Measurements from ENCODE around the gene RERE.

RERE gene

GRCh38 chr1:8313231-8313630 lies 504.2 kb downstream of the RERE start:
- no peak overlapping the region for H3K4me3 ChIP-seq (ENCODE audit: low read depth in 1 of 2, low read length in 1 of 2)
- TF ChIP-seq CTCF (IDR thresholded peaks at IDR 0.05): no peak
- peaks cover 61% of the 10 kb centered on the region for H3K27me3 ChIP-seq
- H3K4me1 ChIP-seq (ENCODE audit: control insufficient read depth in 1 of 2, insufficient read depth in 1 of 2, low read depth in 1 of 2, low read length in 1 of 2): peaks cover 12 to 14% of the 10 kb centered on the region in 2 experiments
- no peaks in the 10 kb centered on the region for H3K9me3 ChIP-seq
- H3K27ac ChIP-seq: no peak overlapping the region
- no peaks in the 10 kb centered on the region for H3K36me3 ChIP-seq

GRCh38 chr1:8312235-8313218 lies 504.9 kb downstream of the RERE start:
- H3K4me3 ChIP-seq (ENCODE audit: low read depth in 1 of 2, low read length in 1 of 2): no peak overlapping the region
- H3K27ac ChIP-seq: no peak overlapping the region
- no peaks in the 10 kb centered on the region for H3K36me3 ChIP-seq
- H3K4me1 ChIP-seq (ENCODE audit: control insufficient read depth in 1 of 2, insufficient read depth in 1 of 2, low read depth in 1 of 2, low read length in 1 of 2): peaks cover 6 to 7% of the 10 kb centered on the region in 2 experiments
- no peak for TF ChIP-seq CTCF (IDR thresholded peaks at IDR 0.05)
- peaks cover 55% of the 10 kb centered on the region for H3K27me3 ChIP-seq
- no peaks in the 10 kb centered on the region for H3K9me3 ChIP-seq

GRCh38 chr1:8311068-8311718 lies 506.2 kb downstream of the RERE start:
- H3K4me1 ChIP-seq (ENCODE audit: control insufficient read depth in 1 of 2, insufficient read depth in 1 of 2, low read depth in 1 of 2, low read length in 1 of 2): peaks cover 6 to 7% of the 10 kb centered on the region in 2 experiments
- H3K27ac ChIP-seq: no peak overlapping the region
- no peaks in the 10 kb centered on the region for H3K36me3 ChIP-seq
- H3K27me3 ChIP-seq: peaks cover 45% of the 10 kb centered on the region
- no peaks in the 10 kb centered on the region for H3K9me3 ChIP-seq
- no peak for TF ChIP-seq CTCF (IDR thresholded peaks at IDR 0.05)
- no peak overlapping the region for H3K4me3 ChIP-seq (ENCODE audit: low read depth in 1 of 2, low read length in 1 of 2)

GRCh38 chr1:8307628-8308027 lies 509.8 kb downstream of the RERE start:
- peaks cover 12% of the 10 kb centered on the region for H3K27me3 ChIP-seq
- H3K4me3 ChIP-seq (ENCODE audit: low read depth in 1 of 2, low read length in 1 of 2): no peak overlapping the region
- no peak overlapping the region for H3K27ac ChIP-seq
- no peaks in the 10 kb centered on the region for H3K36me3 ChIP-seq
- H3K9me3 ChIP-seq: no peaks in the 10 kb centered on the region
- H3K4me1 ChIP-seq (ENCODE audit: control insufficient read depth in 1 of 2, insufficient read depth in 1 of 2, low read depth in 1 of 2, low read length in 1 of 2): no peaks in the 10 kb centered on the region
- TF ChIP-seq CTCF (IDR thresholded peaks at IDR 0.05): no peak

- Histone ChIP-seq H3K27ac (no peak overlapping the region), H3K9me3 (no peaks in the 10 kb centered on the region), H3K4me1 (ENCODE audit: control insufficient read depth in 1 of 2, insufficient read depth in 1 of 2, low read depth in 1 of 2, low read length in 1 of 2) (no peaks in the 10 kb centered on the region), H3K27me3 (peaks cover 27% of the 10 kb centered on the region), H3K36me3 (no peaks in the 10 kb centered on the region), H3K4me3 (ENCODE audit: low read depth in 1 of 2, low read length in 1 of 2) (no peak overlapping the region)
- TF ChIP-seq CTCF (IDR thresholded peaks at IDR 0.05): no peak
Measured at GRCh38 chr1:8303876-8304275, 513.6 kb downstream of the RERE start.

Data from neutrophil (primary cell).